H9 (cell line): ENCODE results near the gene CDR2L. TPM values are rescaled to one million over a fixed set of nuclear protein-coding genes. Genes with fewer than 3 reads are reported as not detected.
"Not testable (repeated sequence)": the region's sequence is repeated elsewhere in the genome, so short reads cannot be mapped to it uniquely, and the experiment has no call there.

ENCODE experiments used
- DNase-seq: peaks from one replicate; pipeline ENCODE4 v3.0.0-alpha.2; 2017
- H2AFZ ChIP-seq: one replicate; pipeline ENCODE4 v1.6.1; 2013; ENCODE audit warnings: mild to moderate bottlenecking, low read length, control low read depth, moderate library complexity
- H2AK5ac ChIP-seq: 2 replicates; pipeline ENCODE4 v1.6.1; 2013; ENCODE audit warnings: low read length, control low read depth, mixed read lengths; ENCODE audit not compliant: insufficient read length
- H2BK120ac ChIP-seq: one replicate; pipeline ENCODE4 v1.6.1; 2013; ENCODE audit warnings: low read depth, mild to moderate bottlenecking, low read length, control low read depth, inconsistent platforms; ENCODE audit not compliant: poor library complexity, severe bottlenecking
- H2BK12ac ChIP-seq: 2 replicates; pipeline ENCODE4 v1.6.1; 2013; ENCODE audit warnings: low read length, control low read depth, mixed read lengths, low read depth; ENCODE audit not compliant: insufficient read length
- H2BK15ac ChIP-seq: 2 replicates; pipeline ENCODE4 v1.6.1; 2013; ENCODE audit warnings: low read depth, low read length, control low read depth
- H2BK20ac ChIP-seq: one replicate; pipeline ENCODE4 v1.6.1; 2013; ENCODE audit warnings: low read depth, mild to moderate bottlenecking, low read length, control low read depth, inconsistent platforms; ENCODE audit not compliant: poor library complexity, severe bottlenecking
- H2BK5ac ChIP-seq: 2 replicates; pipeline ENCODE4 v1.6.1; 2013; ENCODE audit warnings: low read length, control low read depth, mixed read lengths; ENCODE audit not compliant: insufficient read length
- H3K14ac ChIP-seq: 2 replicates; pipeline ENCODE4 v1.6.1; 2013; ENCODE audit warnings: low read length, control low read depth; ENCODE audit not compliant: insufficient read depth
- H3K18ac ChIP-seq: 2 replicates; pipeline ENCODE4 v1.6.1; 2013; ENCODE audit warnings: low read depth, mild to moderate bottlenecking, mixed read lengths, low read length, control low read depth; ENCODE audit not compliant: insufficient read length
- H3K23ac ChIP-seq: 2 replicates; pipeline ENCODE4 v1.6.1; 2013; ENCODE audit warnings: low read length, control low read depth, mixed read lengths, low read depth; ENCODE audit not compliant: insufficient read length
- H3K23me2 ChIP-seq: 2 replicates; pipeline ENCODE4 v1.6.1; 2013; ENCODE audit warnings: low read depth, mild to moderate bottlenecking, mixed read lengths, low read length, control low read depth; ENCODE audit not compliant: insufficient read length, poor library complexity, severe bottlenecking
- H3K27ac ChIP-seq: 2 replicates; pipeline ENCODE4 v1.5.1; 2013; ENCODE audit warnings: low read length, control low read depth, mixed read lengths, low read depth; ENCODE audit not compliant: insufficient read length
- H3K27me3 ChIP-seq: 2 replicates; pipeline ENCODE4 v1.6.1; 2013; ENCODE audit warnings: low read length, control low read depth, inconsistent platforms; ENCODE audit not compliant: insufficient read depth
- H3K4ac ChIP-seq: 2 replicates; pipeline ENCODE4 v1.6.1; 2013; ENCODE audit warnings: low read depth, mild to moderate bottlenecking, control low read depth, inconsistent platforms, low read length, moderate library complexity
- H3K4me1 ChIP-seq: 2 replicates; pipeline ENCODE4 v1.6.1; 2013; ENCODE audit warnings: low read length, control low read depth, inconsistent platforms; ENCODE audit not compliant: insufficient read depth
- H3K4me2 ChIP-seq: 2 replicates; pipeline ENCODE4 v1.6.1; 2013; ENCODE audit warnings: low read length, control low read depth, mixed read lengths; ENCODE audit not compliant: insufficient read length, insufficient read depth
- H3K56ac ChIP-seq: 2 replicates; pipeline ENCODE4 v1.6.1; 2013; ENCODE audit warnings: low read depth, mild to moderate bottlenecking, mixed read lengths, low read length, control low read depth; ENCODE audit not compliant: insufficient read length
- H3K79me1 ChIP-seq: 2 replicates; pipeline ENCODE4 v1.6.1; 2013; ENCODE audit warnings: low read depth, mild to moderate bottlenecking, moderate library complexity, low read length, control low read depth, inconsistent platforms; ENCODE audit not compliant: insufficient read depth, poor library complexity, severe bottlenecking
- H3K79me2 ChIP-seq: 2 replicates; pipeline ENCODE4 v1.6.1; 2013; ENCODE audit warnings: low read length, control low read depth, inconsistent platforms; ENCODE audit not compliant: insufficient read depth
- H3K9ac ChIP-seq: 2 replicates; pipeline ENCODE4 v1.6.1; 2013; ENCODE audit warnings: low read length, control low read depth, mixed read lengths; ENCODE audit not compliant: insufficient read length; ENCODE audit errors: extremely low read depth
- H3K9me3 ChIP-seq: one replicate; pipeline ENCODE4 v1.6.1; 2013; ENCODE audit warnings: low read depth, low read length, inconsistent platforms; ENCODE audit not compliant: control insufficient read depth
- H3T11ph ChIP-seq: one replicate; pipeline ENCODE4 v1.6.1; 2013; ENCODE audit warnings: mild to moderate bottlenecking, low read length, control low read depth, inconsistent platforms
- H4K20me1 ChIP-seq: one replicate; pipeline ENCODE4 v1.6.1; 2013; ENCODE audit not compliant: control insufficient read depth, insufficient read length, insufficient read depth
- H4K5ac ChIP-seq: 2 replicates; pipeline ENCODE4 v1.6.1; 2013; ENCODE audit warnings: low read depth, mild to moderate bottlenecking, mixed read lengths, low read length, control low read depth; ENCODE audit not compliant: insufficient read length
- H4K8ac ChIP-seq: replicated peaks from 2 replicates; pipeline ENCODE4 v1.6.1; 2013; ENCODE audit warnings: low read length, control low read depth, mixed read lengths, low read depth; ENCODE audit not compliant: insufficient read length
- H4K91ac ChIP-seq: 2 replicates; pipeline ENCODE4 v1.6.1; 2013; ENCODE audit warnings: low read depth, mild to moderate bottlenecking, moderate library complexity, mixed read lengths, low read length, control low read depth; ENCODE audit not compliant: insufficient read length
- H3K27ac Mint-ChIP-seq, 3 experiments: 2 replicates in 2 of 3; 3 replicates in 1 of 3; pipeline ENCODE4 v1.8.0; 2020 to 2021; ENCODE audit warnings: mixed read lengths in 3 of 3, mild to moderate bottlenecking in 1 of 3, moderate library complexity in 1 of 3
- H3K27me3 Mint-ChIP-seq: 2 replicates; pipeline ENCODE4 v1.8.0; 2021; ENCODE audit warnings: low read depth, mild to moderate bottlenecking, moderate library complexity, mixed read lengths
- H3K36me3 Mint-ChIP-seq, 3 experiments: 2 replicates in 2 of 3; 3 replicates in 1 of 3; pipeline ENCODE4 v1.8.0; 2020 to 2021; ENCODE audit warnings: low read depth in 3 of 3, mixed read lengths in 3 of 3; ENCODE audit not compliant: insufficient read depth in 1 of 3
- H3K4me1 Mint-ChIP-seq, 2 experiments: 2 replicates each; pipeline ENCODE4 v1.8.0; 2020; ENCODE audit warnings: mixed read lengths in 2 of 2
- H3K4me3 Mint-ChIP-seq, 2 experiments: 2 replicates in 1 of 2; 3 replicates in 1 of 2; pipeline ENCODE4 v1.8.0; 2020 to 2021; ENCODE audit warnings: mild to moderate bottlenecking in 2 of 2, mixed read lengths in 2 of 2, moderate library complexity in 1 of 2
- H3K9me3 Mint-ChIP-seq, 2 experiments: 2 replicates in 1 of 2; 3 replicates in 1 of 2; pipeline ENCODE4 v1.8.0; 2020; ENCODE audit warnings: mild to moderate bottlenecking in 2 of 2, mixed read lengths in 2 of 2, moderate library complexity in 1 of 2
- WGBS: extraction: QIAGEN DNeasy Blood & Tissue Kit; methylation state at CpG from one replicate; pipeline ENCODE4 v1.1.7; 2013; ENCODE audit warnings: missing lambda C conversion rate, low lambda C conversion rate, mixed read lengths; ENCODE audit not compliant: insufficient read length; ENCODE audit errors: extremely low coverage; 5-methylcytosine and 5-hydroxymethylcytosine counted together
- total RNA-seq: library from RNA; stranded (reverse); gene quantifications from 2 replicates; pipeline ENCODE4 v1.2.1, GENCODE V29; 2021
- TF ChIP-seq, protein P1 (sequence below): fragments of 200-600 bp; sonication (generic); conservative IDR thresholded peaks from 3 replicates; pipeline ENCODE4 v1.8.0; 2021; ENCODE audit warnings: antibody characterized with exemption, mild to moderate bottlenecking

The CDR2L gene
- total RNA-seq, 1 experiment from 2014 or later, result 23.3 TPM

DNA sequence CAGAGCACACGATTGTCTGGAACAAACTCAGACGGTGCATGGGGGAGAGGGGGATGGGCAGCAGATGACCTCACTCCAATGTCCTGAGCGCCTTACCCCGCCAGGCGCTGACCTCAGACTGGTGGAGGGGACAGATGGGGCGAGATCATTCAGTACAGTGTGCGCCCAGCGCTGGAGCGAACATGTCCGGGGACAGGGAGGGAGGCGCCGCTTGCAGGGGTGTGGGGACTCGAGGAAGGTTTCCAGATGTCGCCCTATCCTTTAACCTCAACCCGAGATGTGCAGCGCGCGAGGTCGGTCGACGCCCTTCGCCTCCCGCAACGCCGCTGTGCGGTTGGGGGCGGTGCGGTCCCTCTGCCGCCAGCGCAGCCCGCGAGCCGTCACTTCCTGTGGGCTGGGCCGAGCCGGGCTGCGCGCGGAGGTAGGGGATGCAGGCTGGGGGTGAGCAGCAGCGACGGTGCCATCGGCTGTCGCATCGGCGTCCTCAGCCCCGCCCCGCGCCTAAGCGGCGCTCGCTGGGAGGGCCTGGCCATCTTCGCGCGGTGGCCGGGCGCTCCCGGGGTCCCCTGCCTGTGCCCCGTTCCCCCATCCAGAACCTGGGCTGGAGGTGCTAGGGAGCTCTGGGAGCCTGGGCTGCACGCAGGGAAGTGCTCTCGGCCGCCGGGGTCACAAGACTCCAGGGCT, 5.3 kb upstream of the CDR2L start:
- H3K14ac ChIP-seq, result peak overlapping the region; percentile 90
- no peak overlapping the region for H3K56ac ChIP-seq
- no peak overlapping the region for H2AK5ac ChIP-seq
- H3K36me3 Mint-ChIP-seq, result no peaks in the 10 kb centered on the region
- H3K27me3 ChIP-seq, result no peaks in the 10 kb centered on the region
- peak overlapping the region; percentile 88 for H3K4me2 ChIP-seq
- WGBS, result no CpG with 5 or more reads among the region's 61 CpGs
- no peaks in the 10 kb centered on the region for H3K79me2 ChIP-seq
- no peak overlapping the region for H4K8ac ChIP-seq
- H4K5ac ChIP-seq, result no peak overlapping the region
- no peak overlapping the region for H2BK120ac ChIP-seq
- DNase-seq, result peak; percentile 96
- H3K23ac ChIP-seq, result no peak overlapping the region
- H3K23me2 ChIP-seq, result peaks cover 10% of the 10 kb centered on the region
- peak overlapping the region; percentile 80 to 90 for H3K4me3 Mint-ChIP-seq
- no peaks in the 10 kb centered on the region; a peak in 2 of 5 replicates for H3K9me3 Mint-ChIP-seq
- H3K9me3 ChIP-seq, result no peaks in the 10 kb centered on the region
- H4K91ac ChIP-seq, result no peak overlapping the region
- H3K4ac ChIP-seq, result no peak overlapping the region
- H3K18ac ChIP-seq, result peak overlapping the region; percentile 69
- no peak overlapping the region for H2AFZ ChIP-seq
- H3K27ac ChIP-seq, result no peak overlapping the region
- H3K9ac ChIP-seq, result peak overlapping the region; percentile 84
- no peak overlapping the region for H2BK20ac ChIP-seq
- no peak overlapping the region for H2BK15ac ChIP-seq
- H2BK12ac ChIP-seq, result no peak overlapping the region
- H3T11ph ChIP-seq, result no peak overlapping the region
- TF ChIP-seq, protein P1, sequence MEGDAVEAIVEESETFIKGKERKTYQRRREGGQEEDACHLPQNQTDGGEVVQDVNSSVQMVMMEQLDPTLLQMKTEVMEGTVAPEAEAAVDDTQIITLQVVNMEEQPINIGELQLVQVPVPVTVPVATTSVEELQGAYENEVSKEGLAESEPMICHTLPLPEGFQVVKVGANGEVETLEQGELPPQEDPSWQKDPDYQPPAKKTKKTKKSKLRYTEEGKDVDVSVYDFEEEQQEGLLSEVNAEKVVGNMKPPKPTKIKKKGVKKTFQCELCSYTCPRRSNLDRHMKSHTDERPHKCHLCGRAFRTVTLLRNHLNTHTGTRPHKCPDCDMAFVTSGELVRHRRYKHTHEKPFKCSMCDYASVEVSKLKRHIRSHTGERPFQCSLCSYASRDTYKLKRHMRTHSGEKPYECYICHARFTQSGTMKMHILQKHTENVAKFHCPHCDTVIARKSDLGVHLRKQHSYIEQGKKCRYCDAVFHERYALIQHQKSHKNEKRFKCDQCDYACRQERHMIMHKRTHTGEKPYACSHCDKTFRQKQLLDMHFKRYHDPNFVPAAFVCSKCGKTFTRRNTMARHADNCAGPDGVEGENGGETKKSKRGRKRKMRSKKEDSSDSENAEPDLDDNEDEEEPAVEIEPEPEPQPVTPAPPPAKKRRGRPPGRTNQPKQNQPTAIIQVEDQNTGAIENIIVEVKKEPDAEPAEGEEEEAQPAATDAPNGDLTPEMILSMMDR, result peak; percentile 24; the same call in 2 of the 3 replicates
- peaks cover 3% of the 10 kb centered on the region; the same call in 1 of the 2 replicates for H3K4me1 ChIP-seq
- H4K20me1 ChIP-seq, result no peaks in the 10 kb centered on the region
- no peak overlapping the region for H2BK5ac ChIP-seq
- H3K27me3 Mint-ChIP-seq, result peaks cover 23% of the 10 kb centered on the region
- peaks cover 11 to 14% of the 10 kb centered on the region in 2 experiments for H3K4me1 Mint-ChIP-seq
- H3K79me1 ChIP-seq, result no peaks in the 10 kb centered on the region
- peak overlapping the region in 2 of 3 experiments; percentile 93 to 97; a peak in 4 of 7 replicates for H3K27ac Mint-ChIP-seq

DNA sequence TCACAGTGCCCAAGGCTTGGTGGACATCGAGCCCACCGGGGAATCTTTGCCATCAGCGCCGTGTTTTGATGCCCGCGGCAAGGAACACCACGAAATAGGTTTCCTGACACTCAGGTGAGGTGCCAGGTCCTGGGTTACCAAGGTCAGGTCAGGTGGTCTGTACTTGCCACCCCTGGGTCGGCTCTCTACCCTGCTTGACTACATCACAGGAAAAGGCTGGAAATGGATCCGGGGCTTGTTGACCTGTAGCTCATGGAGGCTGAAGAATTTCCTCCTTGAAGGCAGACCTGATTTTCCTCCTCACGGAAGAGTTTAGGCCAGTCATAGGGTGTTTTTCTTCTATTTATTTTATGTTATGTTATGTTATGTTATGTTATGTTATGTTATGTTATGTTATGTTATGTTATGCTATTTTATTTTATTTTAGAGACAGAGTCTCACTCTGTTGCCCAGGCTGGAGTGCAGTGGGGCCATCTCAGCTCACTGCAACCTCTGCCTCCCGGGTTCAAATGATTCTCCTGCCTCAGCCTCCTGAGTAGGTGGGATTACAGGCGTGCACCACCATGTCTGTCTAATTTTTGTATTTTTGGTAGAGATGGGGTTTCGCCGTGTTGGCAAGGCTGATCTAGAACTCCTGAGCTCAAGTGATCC, 4.6 kb upstream of the CDR2L start:
- H3K27ac ChIP-seq, H3K79me2 ChIP-seq, H3K9me3 Mint-ChIP-seq, H3K79me1 ChIP-seq, H3K9me3 ChIP-seq, H2BK20ac ChIP-seq, H3K23me2 ChIP-seq, DNase-seq, H2BK15ac ChIP-seq, H2BK5ac ChIP-seq, H3K4me1 ChIP-seq, H4K5ac ChIP-seq, H2BK12ac ChIP-seq, H4K20me1 ChIP-seq, H2AFZ ChIP-seq, H2BK120ac ChIP-seq, H3T11ph ChIP-seq, H4K8ac ChIP-seq, H3K36me3 Mint-ChIP-seq, H3K27me3 ChIP-seq, H3K4ac ChIP-seq, H2AK5ac ChIP-seq, H3K56ac ChIP-seq, H4K91ac ChIP-seq, H3K23ac ChIP-seq: not testable (repeated sequence)
- H3K18ac ChIP-seq, result peak overlapping the region; percentile 68
- peak overlapping the region; percentile 79 for H3K14ac ChIP-seq
- H3K27me3 Mint-ChIP-seq, result peaks cover 18% of the 10 kb centered on the region
- H3K27ac Mint-ChIP-seq, result peak overlapping the region in 1 of 3 experiments; percentile 75; a peak in 3 of 7 replicates
- WGBS, result no CpG with 5 or more reads among the region's 14 CpGs
- H3K4me1 Mint-ChIP-seq, result peaks cover 11 to 14% of the 10 kb centered on the region in 2 experiments
- H3K9ac ChIP-seq, result peak overlapping the region; percentile 84
- H3K4me2 ChIP-seq, result peak overlapping the region; percentile 88
- H3K4me3 Mint-ChIP-seq, result peak overlapping the region; percentile 80 to 90
